CD14-positive monocyte (primary cell): ENCODE measurements around the gene EFCAB5. TPM values are rescaled to one million over a fixed set of nuclear protein-coding genes. Genes with fewer than 3 reads are reported as not detected.
"Not testable (repeated sequence)": the region's sequence is repeated elsewhere in the genome, so short reads cannot be mapped to it uniquely, and the experiment has no call there.

Source experiments
- DNase-seq, 3 donors: peaks; one replicate each; pipeline ENCODE4 v3.0.0-alpha.2; 2011 to 2022
- H2AFZ ChIP-seq: 2 replicates; pipeline ENCODE4 v1.6.0; 2012; ENCODE audit warnings: mild to moderate bottlenecking, low read depth, low read length, inconsistent platforms; ENCODE audit not compliant: insufficient read depth, poor library complexity, severe bottlenecking
- H3K27ac ChIP-seq, 2 donors: 1 replicate in 1 of 2; 2 replicates in 1 of 2; pipeline ENCODE4 v1.5.1; 2012 to 2013; ENCODE audit warnings: low read length in 2 of 2, control low read depth in 1 of 2, inconsistent platforms in 1 of 2, low read depth in 1 of 2, mild to moderate bottlenecking in 1 of 2
- H3K27me3 ChIP-seq, 2 donors: one replicate each; pipeline versions ENCODE4 v1.6.0 to v1.6.1; 2011 to 2013; ENCODE audit warnings: low read length in 2 of 2; ENCODE audit not compliant: control insufficient read depth in 2 of 2, insufficient read depth in 2 of 2
- H3K36me3 ChIP-seq, 2 donors: replicated peaks in 1 of 2; 1 replicate in 1 of 2; 2 replicates in 1 of 2; pipeline versions ENCODE4 v1.5.1 to v1.6.1; 2012 to 2013; ENCODE audit warnings: low read length in 2 of 2, control low read depth in 1 of 2, inconsistent platforms in 1 of 2, mild to moderate bottlenecking in 1 of 2; ENCODE audit not compliant: insufficient read depth in 2 of 2, control insufficient read depth in 1 of 2
- H3K4me1 ChIP-seq, 2 donors: 1 replicate in 1 of 2; 2 replicates in 1 of 2; pipeline versions ENCODE4 v1.5.1 to v1.6.1; 2012 to 2013; ENCODE audit warnings: low read length in 2 of 2, control low read depth in 1 of 2, inconsistent platforms in 1 of 2, mild to moderate bottlenecking in 1 of 2, moderate library complexity in 1 of 2; ENCODE audit not compliant: insufficient read depth in 2 of 2, control insufficient read depth in 1 of 2
- H3K4me2 ChIP-seq: replicated peaks from 2 replicates; pipeline ENCODE3; 2012; ENCODE audit warnings: low read length, moderate library complexity, mild to moderate bottlenecking; ENCODE audit not compliant: poor library complexity, severe bottlenecking; ENCODE audit errors: extremely low read depth
- H3K4me3 ChIP-seq, 3 experiments: fragments of 200-600 bp in 1 of 3; sonication (generic) in 1 of 3; replicated peaks in 1 of 3; 1 replicate in 2 of 3; 2 replicates in 1 of 3; pipeline ENCODE4 v1.5.1; 2011 to 2013; ENCODE audit warnings: low read length in 3 of 3, mild to moderate bottlenecking in 3 of 3, control low read depth in 2 of 3, low read depth in 2 of 3, inconsistent platforms in 1 of 3, moderate library complexity in 1 of 3
- H3K79me2 ChIP-seq: 2 replicates; pipeline ENCODE4 v1.6.0; 2012; ENCODE audit warnings: mild to moderate bottlenecking, control low read depth, inconsistent platforms, low read length, moderate library complexity; ENCODE audit not compliant: insufficient read depth
- H3K9ac ChIP-seq: 2 replicates; pipeline ENCODE4 v1.6.0; 2017; ENCODE audit warnings: low read length, mild to moderate bottlenecking; ENCODE audit not compliant: insufficient read depth, poor library complexity, severe bottlenecking
- H3K9me3 ChIP-seq, 2 donors: replicated peaks in 1 of 2; 1 replicate in 1 of 2; 2 replicates in 1 of 2; pipeline versions ENCODE4 v1.5.1 to v1.6.1; 2012 to 2013; ENCODE audit warnings: low read length in 2 of 2, control low read depth in 1 of 2; ENCODE audit not compliant: control insufficient read depth in 1 of 2, insufficient read depth in 1 of 2
- H4K20me1 ChIP-seq: 2 replicates; pipeline ENCODE4 v1.6.0; 2012; ENCODE audit warnings: mild to moderate bottlenecking, low read length, control low read depth, moderate library complexity; ENCODE audit not compliant: insufficient read depth
- H3K27ac Mint-ChIP-seq, 7 donors: one replicate each; pipeline ENCODE4 v1.8.0; 2020; ENCODE audit warnings: mild to moderate bottlenecking in 7 of 7, mixed read lengths in 7 of 7, moderate library complexity in 6 of 7, inconsistent platforms in 2 of 7
- H3K27me3 Mint-ChIP-seq, 3 donors: one replicate each; pipeline ENCODE4 v1.8.0; 2021 to 2022; ENCODE audit warnings: low read depth in 3 of 3, mild to moderate bottlenecking in 3 of 3, mixed read lengths in 3 of 3, moderate library complexity in 3 of 3, inconsistent platforms in 1 of 3
- H3K36me3 Mint-ChIP-seq, 2 donors: one replicate each; pipeline ENCODE4 v1.8.0; 2020; ENCODE audit warnings: mixed read lengths in 2 of 2, inconsistent platforms in 1 of 2, mild to moderate bottlenecking in 1 of 2
- H3K4me1 Mint-ChIP-seq: one replicate; pipeline ENCODE4 v1.8.0; 2020; ENCODE audit warnings: mild to moderate bottlenecking, mixed read lengths
- H3K4me3 Mint-ChIP-seq, 2 donors: one replicate each; pipeline ENCODE4 v1.8.0; 2020; ENCODE audit warnings: mild to moderate bottlenecking in 2 of 2, mixed read lengths in 2 of 2, moderate library complexity in 1 of 2
- H3K9me3 Mint-ChIP-seq, 7 donors: one replicate each; pipeline ENCODE4 v1.8.0; 2020 to 2022; ENCODE audit warnings: mixed read lengths in 7 of 7, mild to moderate bottlenecking in 6 of 7, moderate library complexity in 6 of 7, inconsistent platforms in 2 of 7
- WGBS: methylation state at CpG from one replicate; pipeline ENCODE4 v1.1.5; 2013; ENCODE audit warnings: missing lambda C conversion rate; ENCODE audit not compliant: insufficient coverage; 5-methylcytosine and 5-hydroxymethylcytosine counted together
- intact Hi-C, 2 donors: fragments of 100-400 bp; cut with micrococcal nuclease; formaldehyde crosslinking; loops; one replicate each; pipeline versions ENCODE4 v1.15.0 to v1.15.1; 2023
- polyA plus RNA-seq, 3 donors: library from polyadenylated mRNA; depleted of rRNA in 1 of 3; unstranded in 2 of 3; stranded (reverse) in 1 of 3; fragments of 300-500 nt in 2 of 3; fragments of >200 nt in 1 of 3; fragmentation: Illumina TruSeq in 2 of 3; gene quantifications; 1 replicate in 2 of 3; 2 replicates in 1 of 3; pipeline ENCODE4 v1.2.3, GENCODE V29; 2012 to 2021
- TF ChIP-seq, protein P1 (sequence below): fragments of 200-600 bp; IDR thresholded peaks from one replicate; pipeline ENCODE4 v1.8.0; 2022; ENCODE audit warnings: antibody characterized with exemption, mild to moderate bottlenecking

Gene EFCAB5
- polyA plus RNA-seq, 3 donors, result 0.04 TPM; not detected in 2

DNA sequence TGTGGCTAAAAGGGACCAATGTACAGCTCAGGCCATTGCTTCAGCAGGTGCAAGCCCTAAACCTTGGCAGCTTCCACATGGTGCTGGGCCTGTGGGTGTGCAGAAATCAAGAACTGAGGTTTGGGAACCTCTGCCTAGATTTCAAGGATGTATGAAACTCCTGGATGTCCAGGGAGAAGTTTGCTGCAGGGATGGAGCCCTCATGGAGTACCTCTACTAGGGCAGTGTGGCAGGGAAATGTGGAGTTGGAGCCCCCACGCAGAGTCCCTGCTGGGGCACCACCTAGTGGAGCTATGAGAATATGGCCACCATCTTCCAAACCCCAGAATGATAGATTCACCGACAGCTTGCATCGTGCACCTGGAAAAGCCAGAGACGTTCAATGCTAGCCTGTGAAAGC lies 13.0 kb downstream of the EFCAB5 start:
- Mint-ChIP-seq H3K4me1 (peaks cover 20% of the 10 kb centered on the region), H3K4me3 (no peak overlapping the region), H3K27ac (no peak overlapping the region), H3K36me3 (peaks cover 9 to 10% of the 10 kb centered on the region in 2 donors), H3K27me3 (peaks cover 0 to 2% (median 0%) of the 10 kb centered on the region in 3 donors), H3K9me3 (peaks cover 18 to 32% (median 22%) of the 10 kb centered on the region in 7 donors)
- WGBS, result 100% methylated on average over 2 of the region's 4 CpGs
- Histone ChIP-seq H3K9ac (no peak overlapping the region), H2AFZ (no peak overlapping the region), H3K36me3 (no peaks in the 10 kb centered on the region), H3K27me3 (no peaks in the 10 kb centered on the region), H4K20me1 (no peaks in the 10 kb centered on the region), H3K27ac (no peak overlapping the region), H3K4me2 (no peak overlapping the region), H3K4me1 (peaks cover 14 to 20% of the 10 kb centered on the region in 2 donors), H3K4me3 (no peak overlapping the region), H3K79me2 (no peaks in the 10 kb centered on the region), H3K9me3 (peaks cover 13 to 22% of the 10 kb centered on the region in 2 donors)
- no peak for DNase-seq
- intact Hi-C loops, result no loop called here
- TF ChIP-seq, protein P1, sequence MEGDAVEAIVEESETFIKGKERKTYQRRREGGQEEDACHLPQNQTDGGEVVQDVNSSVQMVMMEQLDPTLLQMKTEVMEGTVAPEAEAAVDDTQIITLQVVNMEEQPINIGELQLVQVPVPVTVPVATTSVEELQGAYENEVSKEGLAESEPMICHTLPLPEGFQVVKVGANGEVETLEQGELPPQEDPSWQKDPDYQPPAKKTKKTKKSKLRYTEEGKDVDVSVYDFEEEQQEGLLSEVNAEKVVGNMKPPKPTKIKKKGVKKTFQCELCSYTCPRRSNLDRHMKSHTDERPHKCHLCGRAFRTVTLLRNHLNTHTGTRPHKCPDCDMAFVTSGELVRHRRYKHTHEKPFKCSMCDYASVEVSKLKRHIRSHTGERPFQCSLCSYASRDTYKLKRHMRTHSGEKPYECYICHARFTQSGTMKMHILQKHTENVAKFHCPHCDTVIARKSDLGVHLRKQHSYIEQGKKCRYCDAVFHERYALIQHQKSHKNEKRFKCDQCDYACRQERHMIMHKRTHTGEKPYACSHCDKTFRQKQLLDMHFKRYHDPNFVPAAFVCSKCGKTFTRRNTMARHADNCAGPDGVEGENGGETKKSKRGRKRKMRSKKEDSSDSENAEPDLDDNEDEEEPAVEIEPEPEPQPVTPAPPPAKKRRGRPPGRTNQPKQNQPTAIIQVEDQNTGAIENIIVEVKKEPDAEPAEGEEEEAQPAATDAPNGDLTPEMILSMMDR, result no peak

DNA sequence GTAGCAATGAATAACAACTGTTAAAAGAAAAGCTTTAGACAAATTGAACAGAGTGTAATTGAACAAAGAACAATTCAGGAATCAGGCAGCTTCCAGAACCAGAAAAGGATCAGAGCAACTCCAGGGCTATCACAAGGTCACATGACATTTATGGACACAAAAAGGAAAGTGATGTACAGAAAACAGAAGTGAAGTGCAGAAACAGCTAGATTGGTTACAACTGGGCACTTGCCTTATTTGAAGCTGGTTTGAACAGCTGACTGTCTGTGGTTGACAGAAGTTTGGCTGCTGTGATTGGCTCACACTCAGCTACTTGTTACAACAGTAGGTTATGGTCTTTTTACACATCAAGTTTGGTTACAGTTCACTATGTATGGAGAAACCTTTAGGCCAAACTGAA lies 14.8 kb downstream of the EFCAB5 start:
- peak; percentile 38 to 55 (median 54) for DNase-seq
- Mint-ChIP-seq H3K36me3 (peaks cover 9 to 10% of the 10 kb centered on the region in 2 donors), H3K4me1 (peaks cover 10% of the 10 kb centered on the region), H3K27ac (peak overlapping the region in 3 of 7 donors; percentile 68 to 72 (median 72)), H3K9me3 (peaks cover 18 to 29% (median 22%) of the 10 kb centered on the region in 7 donors), H3K27me3 (peaks cover 0 to 2% (median 0%) of the 10 kb centered on the region in 3 donors), H3K4me3 (no peak overlapping the region)
- Histone ChIP-seq H3K27ac (peak overlapping the region in 1 of 2 donors; percentile 2), H3K9me3 (peaks cover 13 to 22% of the 10 kb centered on the region in 2 donors), H3K4me1 (peaks cover 5 to 9% of the 10 kb centered on the region in 2 donors), H3K4me2 (no peak overlapping the region), H3K4me3 (no peak overlapping the region), H4K20me1 (no peaks in the 10 kb centered on the region), H3K79me2 (no peaks in the 10 kb centered on the region), H3K27me3 (no peaks in the 10 kb centered on the region), H3K36me3 (no peaks in the 10 kb centered on the region), H3K9ac (no peak overlapping the region), H2AFZ (no peak overlapping the region)
- intact Hi-C loops, result no loop called here
- TF ChIP-seq, protein P1, result no peak

DNA sequence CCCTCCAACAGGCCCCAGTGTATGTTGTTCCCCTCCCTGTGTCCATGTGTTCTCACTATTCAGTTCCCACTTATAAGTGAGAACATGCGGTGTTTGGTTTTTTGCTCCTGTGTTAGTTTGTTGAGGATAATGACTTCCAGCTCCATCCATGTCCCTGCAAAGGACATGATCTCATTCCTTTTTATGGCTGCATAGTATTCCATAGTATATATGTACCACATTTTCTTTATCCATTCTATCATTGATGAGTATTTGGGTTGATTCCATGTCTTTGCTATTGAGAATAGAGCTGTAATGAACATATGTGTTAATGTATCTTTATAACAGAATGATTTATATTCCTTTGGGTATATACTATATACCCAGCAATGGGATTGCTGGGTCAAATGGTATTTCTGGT lies 16.1 kb downstream of the EFCAB5 start:
- H3K4me3 ChIP-seq, H4K20me1 ChIP-seq, H2AFZ ChIP-seq, H3K36me3 ChIP-seq, DNase-seq, intact Hi-C loops, H3K4me3 Mint-ChIP-seq, H3K79me2 ChIP-seq, H3K4me2 ChIP-seq, H3K27ac ChIP-seq, H3K9ac ChIP-seq, H3K4me1 ChIP-seq, H3K27me3 ChIP-seq, H3K4me1 Mint-ChIP-seq, H3K27me3 Mint-ChIP-seq: not testable (repeated sequence)
- Mint-ChIP-seq H3K36me3 (peaks cover 9 to 10% of the 10 kb centered on the region in 2 donors), H3K27ac (peak overlapping the region in 1 of 7 donors; percentile 57), H3K9me3 (peaks cover 18 to 29% (median 23%) of the 10 kb centered on the region in 7 donors)
- peaks cover 13 to 22% of the 10 kb centered on the region in 2 donors for H3K9me3 ChIP-seq
- no CpG with 5 or more reads among the region's 1 CpG for WGBS
